SK-N-SH treated with all-trans-retinoic acid at 6 μM for 48 hours (cell line): ENCODE results near the gene GRIK4.

Experiments used
- ATAC-seq: fragments of 200-7000 bp; cut with Tn5 transposase; 3 replicates; pipeline ENCODE4 v1.9.1; 2020; ENCODE audit warnings: mild to moderate bottlenecking, moderate library complexity
- ARNTL ChIP-seq: fragments of 450-650 bp; formaldehyde crosslinking; IDR thresholded peaks from 2 replicates; pipeline ENCODE4 v1.5.0; 2020; ENCODE audit warnings: low read depth, mild to moderate bottlenecking, moderate library complexity, borderline replicate concordance
- BACH2 ChIP-seq: fragments of 250-450 bp; sonication (Bioruptor Pico); IDR thresholded peaks from 2 replicates; pipeline ENCODE4 v1.9.0; 2021; ENCODE audit warnings: mild to moderate bottlenecking, borderline replicate concordance
- CSDC2 ChIP-seq: fragments of 250-450 bp; sonication (Bioruptor Pico); IDR thresholded peaks from 2 replicates; pipeline ENCODE4 v1.5.0; 2020; ENCODE audit warnings: mild to moderate bottlenecking, moderate library complexity
- ESRRG ChIP-seq: fragments of 250-450 bp; sonication (Bioruptor Pico); IDR thresholded peaks from 2 replicates; pipeline ENCODE4 v1.6.1; 2021; ENCODE audit warnings: mild to moderate bottlenecking
- GLIS3 ChIP-seq: fragments of 250-450 bp; sonication (Bioruptor Pico); IDR thresholded peaks from 2 replicates; pipeline ENCODE4 v1.5.0; 2020; ENCODE audit warnings: mild to moderate bottlenecking, moderate library complexity
- ISL1 ChIP-seq: fragments of 250-450 bp; sonication (Bioruptor Pico); IDR thresholded peaks from 2 replicates; pipeline ENCODE4 v2.1.2; 2022; ENCODE audit warnings: mild to moderate bottlenecking, moderate library complexity
- OSR1 ChIP-seq: fragments of 250-450 bp; sonication (Bioruptor Pico); IDR thresholded peaks from 2 replicates; pipeline ENCODE4 v1.8.0; 2022; ENCODE audit warnings: moderate library complexity, mild to moderate bottlenecking, inconsistent platforms
- PATZ1 ChIP-seq: fragments of 250-450 bp; sonication (Bioruptor Pico); IDR thresholded peaks from 2 replicates; pipeline ENCODE4 v1.8.0; 2020; ENCODE audit warnings: mild to moderate bottlenecking, moderate library complexity, borderline replicate concordance
- PPARA ChIP-seq: fragments of 250-450 bp; sonication (Bioruptor Pico); IDR thresholded peaks from 2 replicates; pipeline ENCODE4 v1.5.0; 2020; ENCODE audit warnings: mild to moderate bottlenecking, borderline replicate concordance
- RARB ChIP-seq: fragments of 250-450 bp; sonication (Bioruptor Pico); IDR thresholded peaks from 2 replicates; pipeline ENCODE4 v1.8.0; 2021; ENCODE audit warnings: mild to moderate bottlenecking, moderate library complexity
- SNAI2 ChIP-seq: fragments of 250-450 bp; sonication (Bioruptor Pico); IDR thresholded peaks from 2 replicates; pipeline ENCODE4 v1.5.0; 2020; ENCODE audit warnings: mild to moderate bottlenecking, moderate library complexity
- TCF4 ChIP-seq: fragments of 250-450 bp; sonication (Bioruptor Pico); IDR thresholded peaks from 2 replicates; pipeline ENCODE4 v1.8.0; 2021; ENCODE audit warnings: mild to moderate bottlenecking, moderate library complexity, borderline replicate concordance
- TOX ChIP-seq: fragments of 250-450 bp; sonication (Bioruptor Pico); IDR thresholded peaks from 2 replicates; pipeline ENCODE4 v1.8.0; 2021; ENCODE audit warnings: mild to moderate bottlenecking, moderate library complexity, borderline replicate concordance
- ZC3H10 ChIP-seq: fragments of 250-450 bp; sonication (Bioruptor Pico); IDR thresholded peaks from 2 replicates; pipeline ENCODE4 v1.5.1; 2021; ENCODE audit warnings: mild to moderate bottlenecking, moderate library complexity
- ZFP3 ChIP-seq: fragments of 250-450 bp; sonication (Bioruptor Pico); IDR thresholded peaks from 2 replicates; pipeline ENCODE4 v1.5.0; 2020; ENCODE audit warnings: mild to moderate bottlenecking, moderate library complexity
- ZNF565 ChIP-seq: fragments of 450-650 bp; formaldehyde crosslinking; conservative IDR thresholded peaks from 2 replicates; pipeline ENCODE4 v1.5.0; 2020; ENCODE audit warnings: low read depth, mild to moderate bottlenecking, moderate library complexity
- ZNF70 ChIP-seq: fragments of 450-650 bp; formaldehyde crosslinking; IDR thresholded peaks from 2 replicates; pipeline ENCODE4 v1.5.0; 2020; ENCODE audit warnings: mild to moderate bottlenecking, moderate library complexity
- ZNF8 ChIP-seq: fragments of 450-650 bp; formaldehyde crosslinking; IDR thresholded peaks from 2 replicates; pipeline ENCODE4 v1.5.0; 2020; ENCODE audit warnings: mild to moderate bottlenecking, moderate library complexity
- TF ChIP-seq, protein P1 (sequence below): fragments of 250-450 bp; sonication (Bioruptor Pico); IDR thresholded peaks from 2 replicates; pipeline ENCODE4 v1.5.1; 2021; ENCODE audit warnings: mild to moderate bottlenecking, moderate library complexity
- TF ChIP-seq, protein P2 (sequence below): fragments of 250-450 bp; sonication (Bioruptor Pico); IDR thresholded peaks from 2 replicates; pipeline ENCODE4 v1.8.0; 2021; ENCODE audit warnings: low read depth, mild to moderate bottlenecking, moderate library complexity, borderline replicate concordance
- TF ChIP-seq, protein P3 (sequence below): fragments of 250-450 bp; sonication (Bioruptor Pico); IDR thresholded peaks from 2 replicates; pipeline ENCODE4 v1.5.0; 2020; ENCODE audit warnings: mild to moderate bottlenecking, moderate library complexity

The GRIK4 gene

DNA sequence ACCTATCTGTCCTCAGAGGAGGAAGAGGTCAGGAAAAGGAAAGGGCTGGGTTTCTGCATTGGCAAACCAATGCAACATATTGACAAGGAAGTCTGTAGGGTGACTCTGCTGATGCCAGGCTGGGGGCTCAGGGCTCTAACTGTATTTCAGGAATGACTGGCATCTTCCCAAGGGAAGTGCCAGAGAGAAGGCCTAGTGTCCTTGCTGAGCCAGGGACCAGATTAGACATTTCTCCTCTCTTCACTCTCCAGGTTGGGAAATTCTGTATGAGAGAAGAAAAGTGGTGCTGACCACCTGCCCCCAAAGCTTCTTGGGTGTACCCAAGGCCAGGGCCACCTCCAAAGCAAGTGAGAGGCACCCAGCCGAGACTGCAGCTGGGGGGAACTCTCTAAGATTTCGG, 27.2 kb downstream of the GRIK4 start:
- no peak for TF ChIP-seq PPARA (CRISPR knock-in tag)
- TF ChIP-seq PATZ1 = no peak
- TF ChIP-seq, protein P1, sequence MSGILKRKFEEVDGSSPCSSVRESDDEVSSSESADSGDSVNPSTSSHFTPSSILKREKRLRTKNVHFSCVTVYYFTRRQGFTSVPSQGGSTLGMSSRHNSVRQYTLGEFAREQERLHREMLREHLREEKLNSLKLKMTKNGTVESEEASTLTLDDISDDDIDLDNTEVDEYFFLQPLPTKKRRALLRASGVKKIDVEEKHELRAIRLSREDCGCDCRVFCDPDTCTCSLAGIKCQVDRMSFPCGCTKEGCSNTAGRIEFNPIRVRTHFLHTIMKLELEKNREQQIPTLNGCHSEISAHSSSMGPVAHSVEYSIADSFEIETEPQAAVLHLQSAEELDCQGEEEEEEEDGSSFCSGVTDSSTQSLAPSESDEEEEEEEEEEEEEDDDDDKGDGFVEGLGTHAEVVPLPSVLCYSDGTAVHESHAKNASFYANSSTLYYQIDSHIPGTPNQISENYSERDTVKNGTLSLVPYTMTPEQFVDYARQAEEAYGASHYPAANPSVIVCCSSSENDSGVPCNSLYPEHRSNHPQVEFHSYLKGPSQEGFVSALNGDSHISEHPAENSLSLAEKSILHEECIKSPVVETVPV (CRISPR knock-in tag) = no peak
- TF ChIP-seq TCF4 = no peak
- no peak for TF ChIP-seq ESRRG (CRISPR knock-in tag)
- TF ChIP-seq, protein P2, sequence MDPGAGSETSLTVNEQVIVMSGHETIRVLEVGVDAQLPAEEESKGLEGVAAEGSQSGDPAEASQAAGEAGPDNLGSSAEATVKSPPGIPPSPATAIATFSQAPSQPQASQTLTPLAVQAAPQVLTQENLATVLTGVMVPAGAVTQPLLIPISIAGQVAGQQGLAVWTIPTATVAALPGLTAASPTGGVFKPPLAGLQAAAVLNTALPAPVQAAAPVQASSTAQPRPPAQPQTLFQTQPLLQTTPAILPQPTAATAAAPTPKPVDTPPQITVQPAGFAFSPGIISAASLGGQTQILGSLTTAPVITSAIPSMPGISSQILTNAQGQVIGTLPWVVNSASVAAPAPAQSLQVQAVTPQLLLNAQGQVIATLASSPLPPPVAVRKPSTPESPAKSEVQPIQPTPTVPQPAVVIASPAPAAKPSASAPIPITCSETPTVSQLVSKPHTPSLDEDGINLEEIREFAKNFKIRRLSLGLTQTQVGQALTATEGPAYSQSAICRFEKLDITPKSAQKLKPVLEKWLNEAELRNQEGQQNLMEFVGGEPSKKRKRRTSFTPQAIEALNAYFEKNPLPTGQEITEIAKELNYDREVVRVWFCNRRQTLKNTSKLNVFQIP (CRISPR knock-in tag) = no peak
- no peak for TF ChIP-seq ZC3H10 (CRISPR knock-in tag)
- TF ChIP-seq OSR1 (CRISPR knock-in tag) = no peak
- TF ChIP-seq ZNF565 (CRISPR knock-in tag) = no peak
- TF ChIP-seq, protein P3, sequence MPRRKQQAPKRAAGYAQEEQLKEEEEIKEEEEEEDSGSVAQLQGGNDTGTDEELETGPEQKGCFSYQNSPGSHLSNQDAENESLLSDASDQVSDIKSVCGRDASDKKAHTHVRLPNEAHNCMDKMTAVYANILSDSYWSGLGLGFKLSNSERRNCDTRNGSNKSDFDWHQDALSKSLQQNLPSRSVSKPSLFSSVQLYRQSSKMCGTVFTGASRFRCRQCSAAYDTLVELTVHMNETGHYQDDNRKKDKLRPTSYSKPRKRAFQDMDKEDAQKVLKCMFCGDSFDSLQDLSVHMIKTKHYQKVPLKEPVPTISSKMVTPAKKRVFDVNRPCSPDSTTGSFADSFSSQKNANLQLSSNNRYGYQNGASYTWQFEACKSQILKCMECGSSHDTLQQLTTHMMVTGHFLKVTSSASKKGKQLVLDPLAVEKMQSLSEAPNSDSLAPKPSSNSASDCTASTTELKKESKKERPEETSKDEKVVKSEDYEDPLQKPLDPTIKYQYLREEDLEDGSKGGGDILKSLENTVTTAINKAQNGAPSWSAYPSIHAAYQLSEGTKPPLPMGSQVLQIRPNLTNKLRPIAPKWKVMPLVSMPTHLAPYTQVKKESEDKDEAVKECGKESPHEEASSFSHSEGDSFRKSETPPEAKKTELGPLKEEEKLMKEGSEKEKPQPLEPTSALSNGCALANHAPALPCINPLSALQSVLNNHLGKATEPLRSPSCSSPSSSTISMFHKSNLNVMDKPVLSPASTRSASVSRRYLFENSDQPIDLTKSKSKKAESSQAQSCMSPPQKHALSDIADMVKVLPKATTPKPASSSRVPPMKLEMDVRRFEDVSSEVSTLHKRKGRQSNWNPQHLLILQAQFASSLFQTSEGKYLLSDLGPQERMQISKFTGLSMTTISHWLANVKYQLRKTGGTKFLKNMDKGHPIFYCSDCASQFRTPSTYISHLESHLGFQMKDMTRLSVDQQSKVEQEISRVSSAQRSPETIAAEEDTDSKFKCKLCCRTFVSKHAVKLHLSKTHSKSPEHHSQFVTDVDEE = no peak
- ATAC-seq = no peak

GRCh38 chr11:120539667-120540369, 28.3 kb downstream of the GRIK4 start:
- peak; percentile 51 for ATAC-seq
- TF ChIP-seq ARNTL (CRISPR knock-in tag) = no peak
- TF ChIP-seq ZC3H10 (CRISPR knock-in tag) = no peak
- TF ChIP-seq GLIS3 (CRISPR knock-in tag) = no peak
- TF ChIP-seq SNAI2 (CRISPR knock-in tag) = no peak
- TF ChIP-seq ZNF565 (CRISPR knock-in tag) = no peak
- no peak for TF ChIP-seq RARB (CRISPR knock-in tag)
- TF ChIP-seq ESRRG (CRISPR knock-in tag) = no peak
- no peak for TF ChIP-seq ISL1
- no peak for TF ChIP-seq ZNF70 (CRISPR knock-in tag)
- TF ChIP-seq OSR1 (CRISPR knock-in tag) = no peak
- no peak for TF ChIP-seq ZNF8 (CRISPR knock-in tag)
- TF ChIP-seq, protein P3 = no peak
- TF ChIP-seq, protein P1 (CRISPR knock-in tag) = no peak
- no peak for TF ChIP-seq CSDC2 (CRISPR knock-in tag)
- TF ChIP-seq ZFP3 = no peak
- TF ChIP-seq BACH2 (CRISPR knock-in tag) = no peak
- TF ChIP-seq TOX (CRISPR knock-in tag) = no peak
- TF ChIP-seq PPARA (CRISPR knock-in tag) = no peak
